K562 (cell line): ENCODE data around the gene RNF13. TPM values are rescaled to one million over a fixed set of nuclear protein-coding genes. Genes with fewer than 3 reads are reported as not detected.

ENCODE experiments used
- KHSRP ChIP-seq: fragments of 450-650 bp; IDR thresholded peaks from 2 replicates; pipeline ENCODE4 v1.6.1; 2017
- MYNN ChIP-seq, 2 experiments: sonication (generic); formaldehyde crosslinking in 1 of 2; IDR thresholded peaks; 2 replicates each; pipeline versions ENCODE4 v1.5.0 to v1.6.1; 2016 to 2020; ENCODE audit warnings: antibody characterized with exemption in 1 of 2, missing genetic modification reagents in 1 of 2
- NFIC ChIP-seq: fragments of 450-650 bp; IDR thresholded peaks from 2 replicates; pipeline ENCODE4 v1.6.1; 2017; ENCODE audit warnings: mild to moderate bottlenecking, inconsistent platforms
- RBM39 ChIP-seq: fragments of 200-400 bp; formaldehyde crosslinking; optimal IDR thresholded peaks from 2 replicates; pipeline ENCODE3; 2018; ENCODE audit warnings: low read depth, low read length
- ZC3H11A ChIP-seq: IDR thresholded peaks from 2 replicates; pipeline ENCODE4 v1.6.1; 2012; ENCODE audit warnings: low read depth, low read length, improper control_type of control experiment
- polyA plus RNA-seq, 8 experiments: library from polyadenylated mRNA; depleted of rRNA in 4 of 8; stranded (reverse) in 5 of 8; unstranded in 3 of 8; fragments of >200 nt; fragmentation: Nextera tagmentation in 2 of 8; fragmentation: Illumina TruSeq in 1 of 8; extraction: Ambion mirVana in 2 of 8; extraction: Trizol in 1 of 8; gene quantifications; 2 replicates each; pipeline versions ENCODE4 v1.2.1 to v1.2.3, GENCODE V29; 2011 to 2014; ENCODE audit warnings: inconsistent platforms in 1 of 8, missing spikeins in 1 of 8
- total RNA-seq, 7 experiments: library from RNA; depleted of rRNA in 6 of 7; stranded (reverse); fragments of >200 nt in 6 of 7; fragmentation: Illumina TruSeq in 2 of 7; extraction: Trizol in 2 of 7; gene quantifications; 2 replicates each; pipeline versions ENCODE4 v1.2.1 to v1.2.3, GENCODE V29; 2011 to 2021; ENCODE audit warnings: low replicate concordance in 1 of 7
- TF ChIP-seq, protein P1 (sequence below), 2 experiments: fragments of 450-650 bp; IDR thresholded peaks; 2 replicates each; pipeline ENCODE4 v1.6.1; 2018; ENCODE audit warnings: mild to moderate bottlenecking in 2 of 2, low read depth in 1 of 2; ENCODE audit not compliant: partially characterized antibody in 2 of 2
- TF ChIP-seq, protein P2 (sequence below): fragments of 450-650 bp; formaldehyde crosslinking; IDR thresholded peaks from 2 replicates; pipeline ENCODE4 v1.4.0; 2020; ENCODE audit warnings: mild to moderate bottlenecking, moderate library complexity
- TF ChIP-seq, protein P3 (sequence below): fragments of 200-800 bp; sonication (Bioruptor generic); IDR thresholded peaks from 2 replicates; pipeline ENCODE4 v1.6.1; 2017; ENCODE audit warnings: missing genetic modification characterization, missing compliant biosample characterization

Gene RNF13
- total and polyA plus RNA-seq, 9 of the 15 experiments (the other 6 are each of a cell fraction or from before 2014, with no cell fraction given): 12.7 to 35.8 (median 18.9) TPM

DNA sequence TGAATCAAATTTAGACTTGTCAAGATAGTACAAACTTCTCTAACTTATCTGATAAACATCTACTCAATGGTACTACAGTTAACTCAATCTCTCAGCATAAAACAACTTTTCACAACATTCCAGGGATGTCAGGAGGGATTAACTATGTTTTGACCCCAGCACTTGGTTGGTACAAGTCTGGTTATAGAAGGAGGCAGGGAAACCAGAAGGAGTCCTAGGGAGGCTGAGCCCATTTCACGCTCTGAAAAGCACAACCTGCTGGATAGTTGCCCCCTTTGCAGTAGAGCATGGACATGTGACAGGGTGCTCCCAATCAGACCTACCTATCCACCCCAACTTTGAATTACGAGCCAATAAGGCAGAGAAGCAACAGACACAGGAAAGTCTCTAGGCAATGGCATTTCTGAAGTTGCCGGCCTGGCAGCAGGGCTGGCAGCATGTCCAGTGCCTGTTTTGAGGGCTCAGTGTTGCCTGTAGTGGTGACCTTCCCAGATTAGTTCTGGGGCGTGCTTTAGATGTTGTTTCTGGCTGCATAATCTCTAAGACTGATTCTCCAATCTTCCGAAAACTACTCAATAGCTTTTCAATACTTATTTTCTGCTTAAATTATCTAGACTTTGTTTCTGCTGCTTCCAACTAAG, 28.8 kb upstream of the RNF13 start (continued):
- TF ChIP-seq, protein P1, sequence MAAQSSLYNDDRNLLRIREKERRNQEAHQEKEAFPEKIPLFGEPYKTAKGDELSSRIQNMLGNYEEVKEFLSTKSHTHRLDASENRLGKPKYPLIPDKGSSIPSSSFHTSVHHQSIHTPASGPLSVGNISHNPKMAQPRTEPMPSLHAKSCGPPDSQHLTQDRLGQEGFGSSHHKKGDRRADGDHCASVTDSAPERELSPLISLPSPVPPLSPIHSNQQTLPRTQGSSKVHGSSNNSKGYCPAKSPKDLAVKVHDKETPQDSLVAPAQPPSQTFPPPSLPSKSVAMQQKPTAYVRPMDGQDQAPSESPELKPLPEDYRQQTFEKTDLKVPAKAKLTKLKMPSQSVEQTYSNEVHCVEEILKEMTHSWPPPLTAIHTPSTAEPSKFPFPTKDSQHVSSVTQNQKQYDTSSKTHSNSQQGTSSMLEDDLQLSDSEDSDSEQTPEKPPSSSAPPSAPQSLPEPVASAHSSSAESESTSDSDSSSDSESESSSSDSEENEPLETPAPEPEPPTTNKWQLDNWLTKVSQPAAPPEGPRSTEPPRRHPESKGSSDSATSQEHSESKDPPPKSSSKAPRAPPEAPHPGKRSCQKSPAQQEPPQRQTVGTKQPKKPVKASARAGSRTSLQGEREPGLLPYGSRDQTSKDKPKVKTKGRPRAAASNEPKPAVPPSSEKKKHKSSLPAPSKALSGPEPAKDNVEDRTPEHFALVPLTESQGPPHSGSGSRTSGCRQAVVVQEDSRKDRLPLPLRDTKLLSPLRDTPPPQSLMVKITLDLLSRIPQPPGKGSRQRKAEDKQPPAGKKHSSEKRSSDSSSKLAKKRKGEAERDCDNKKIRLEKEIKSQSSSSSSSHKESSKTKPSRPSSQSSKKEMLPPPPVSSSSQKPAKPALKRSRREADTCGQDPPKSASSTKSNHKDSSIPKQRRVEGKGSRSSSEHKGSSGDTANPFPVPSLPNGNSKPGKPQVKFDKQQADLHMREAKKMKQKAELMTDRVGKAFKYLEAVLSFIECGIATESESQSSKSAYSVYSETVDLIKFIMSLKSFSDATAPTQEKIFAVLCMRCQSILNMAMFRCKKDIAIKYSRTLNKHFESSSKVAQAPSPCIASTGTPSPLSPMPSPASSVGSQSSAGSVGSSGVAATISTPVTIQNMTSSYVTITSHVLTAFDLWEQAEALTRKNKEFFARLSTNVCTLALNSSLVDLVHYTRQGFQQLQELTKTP (IDR thresholded peaks at IDR 0.05; ENCODE audit: low read depth in 1 of 2, partially characterized antibody in 2 of 2): no peak
- TF ChIP-seq KHSRP (no peak), ZC3H11A (no peak), MYNN (IDR thresholded peaks at IDR 0.05) (no peak), MYNN (CRISPR knock-in tag; IDR thresholded peaks at IDR 0.05) (no peak), RBM39 (no peak), NFIC (no peak)
- TF ChIP-seq, protein P2, sequence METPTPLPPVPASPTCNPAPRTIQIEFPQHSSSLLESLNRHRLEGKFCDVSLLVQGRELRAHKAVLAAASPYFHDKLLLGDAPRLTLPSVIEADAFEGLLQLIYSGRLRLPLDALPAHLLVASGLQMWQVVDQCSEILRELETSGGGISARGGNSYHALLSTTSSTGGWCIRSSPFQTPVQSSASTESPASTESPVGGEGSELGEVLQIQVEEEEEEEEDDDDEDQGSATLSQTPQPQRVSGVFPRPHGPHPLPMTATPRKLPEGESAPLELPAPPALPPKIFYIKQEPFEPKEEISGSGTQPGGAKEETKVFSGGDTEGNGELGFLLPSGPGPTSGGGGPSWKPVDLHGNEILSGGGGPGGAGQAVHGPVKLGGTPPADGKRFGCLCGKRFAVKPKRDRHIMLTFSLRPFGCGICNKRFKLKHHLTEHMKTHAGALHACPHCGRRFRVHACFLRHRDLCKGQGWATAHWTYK (CRISPR knock-in tag): no peak
- TF ChIP-seq, protein P3, sequence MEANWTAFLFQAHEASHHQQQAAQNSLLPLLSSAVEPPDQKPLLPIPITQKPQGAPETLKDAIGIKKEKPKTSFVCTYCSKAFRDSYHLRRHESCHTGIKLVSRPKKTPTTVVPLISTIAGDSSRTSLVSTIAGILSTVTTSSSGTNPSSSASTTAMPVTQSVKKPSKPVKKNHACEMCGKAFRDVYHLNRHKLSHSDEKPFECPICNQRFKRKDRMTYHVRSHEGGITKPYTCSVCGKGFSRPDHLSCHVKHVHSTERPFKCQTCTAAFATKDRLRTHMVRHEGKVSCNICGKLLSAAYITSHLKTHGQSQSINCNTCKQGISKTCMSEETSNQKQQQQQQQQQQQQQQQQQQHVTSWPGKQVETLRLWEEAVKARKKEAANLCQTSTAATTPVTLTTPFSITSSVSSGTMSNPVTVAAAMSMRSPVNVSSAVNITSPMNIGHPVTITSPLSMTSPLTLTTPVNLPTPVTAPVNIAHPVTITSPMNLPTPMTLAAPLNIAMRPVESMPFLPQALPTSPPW (CRISPR knock-in tag): no peak
